Adrenal gland (tissue), 5 donors: ENCODE results near the gene FGD6.

Experiments
- POLR2A ChIP-seq, 2 donors: fragments of 450-650 bp; IDR thresholded peaks; one replicate each; pipeline ENCODE4 v1.6.1; 2017; ENCODE audit warnings: antibody characterized with exemption in 2 of 2, mild to moderate bottlenecking in 2 of 2, moderate library complexity in 1 of 2
- TF ChIP-seq, protein P1 (sequence below), 6 experiments: fragments of 450-650 bp in 4 of 6; fragments of 200-600 bp in 2 of 6; sonication (generic) in 1 of 6; IDR thresholded peaks; 1 replicate in 5 of 6; 2 replicates in 1 of 6; pipeline versions ENCODE4 v1.5.1 to v1.8.0; 2016 to 2021; ENCODE audit warnings: antibody characterized with exemption in 6 of 6, mild to moderate bottlenecking in 2 of 6, moderate library complexity in 1 of 6
- donor health status: DM: no; HTN: no; CAD: no.

DNA sequence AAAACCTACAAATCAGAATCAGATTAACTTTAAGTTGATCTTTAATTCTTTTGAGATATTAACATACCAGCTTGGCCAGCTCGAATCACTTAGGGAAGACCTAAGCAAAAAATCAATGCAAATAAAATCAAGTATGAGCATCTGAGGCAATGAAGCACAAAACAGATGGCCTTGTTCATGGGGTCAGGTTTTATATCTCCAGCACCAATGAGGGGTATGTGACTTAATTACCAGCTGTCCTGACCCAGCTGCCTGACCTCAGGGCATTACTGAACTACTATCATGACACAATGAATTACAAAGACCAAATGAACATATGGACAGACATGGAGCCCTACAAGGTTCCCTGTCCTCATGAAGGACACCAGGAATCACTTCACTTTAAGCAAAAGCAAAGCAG lies 70.5 kb downstream of the FGD6 start:
- TF ChIP-seq, protein P1, sequence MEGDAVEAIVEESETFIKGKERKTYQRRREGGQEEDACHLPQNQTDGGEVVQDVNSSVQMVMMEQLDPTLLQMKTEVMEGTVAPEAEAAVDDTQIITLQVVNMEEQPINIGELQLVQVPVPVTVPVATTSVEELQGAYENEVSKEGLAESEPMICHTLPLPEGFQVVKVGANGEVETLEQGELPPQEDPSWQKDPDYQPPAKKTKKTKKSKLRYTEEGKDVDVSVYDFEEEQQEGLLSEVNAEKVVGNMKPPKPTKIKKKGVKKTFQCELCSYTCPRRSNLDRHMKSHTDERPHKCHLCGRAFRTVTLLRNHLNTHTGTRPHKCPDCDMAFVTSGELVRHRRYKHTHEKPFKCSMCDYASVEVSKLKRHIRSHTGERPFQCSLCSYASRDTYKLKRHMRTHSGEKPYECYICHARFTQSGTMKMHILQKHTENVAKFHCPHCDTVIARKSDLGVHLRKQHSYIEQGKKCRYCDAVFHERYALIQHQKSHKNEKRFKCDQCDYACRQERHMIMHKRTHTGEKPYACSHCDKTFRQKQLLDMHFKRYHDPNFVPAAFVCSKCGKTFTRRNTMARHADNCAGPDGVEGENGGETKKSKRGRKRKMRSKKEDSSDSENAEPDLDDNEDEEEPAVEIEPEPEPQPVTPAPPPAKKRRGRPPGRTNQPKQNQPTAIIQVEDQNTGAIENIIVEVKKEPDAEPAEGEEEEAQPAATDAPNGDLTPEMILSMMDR (IDR thresholded peaks at IDR 0.05) = no peak
- no peak for TF ChIP-seq POLR2A (IDR thresholded peaks at IDR 0.05)
